ENCODE measurements around the gene STXBP5.

The STXBP5 gene

DNA sequence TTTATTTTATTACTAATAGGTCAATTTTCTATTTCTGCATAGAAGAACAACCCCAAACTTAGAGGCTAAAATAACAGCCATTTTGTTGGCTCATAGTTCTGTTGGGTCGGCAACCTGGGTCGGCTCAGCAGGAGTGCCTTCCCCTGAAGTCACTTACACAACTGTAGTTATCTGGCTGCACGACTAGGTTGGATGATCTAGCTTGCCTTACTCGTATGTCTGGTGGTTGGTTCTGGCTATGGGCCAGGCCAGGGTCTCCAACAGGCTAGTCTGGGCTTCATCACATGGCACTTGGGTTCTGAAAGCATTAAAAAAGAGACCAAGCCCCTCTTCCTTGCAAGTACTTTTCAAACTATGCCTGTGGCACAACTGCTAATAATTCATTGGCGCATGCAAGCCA, 53.5 kb downstream of the STXBP5 start:
- no peak for DNase-seq
- TF ChIP-seq GATA1 (IDR thresholded peaks at IDR 0.05; ENCODE audit: low read depth, low read length) (no peak), POLR2A (IDR thresholded peaks at IDR 0.05; ENCODE audit: low read length) (no peak)

DNA sequence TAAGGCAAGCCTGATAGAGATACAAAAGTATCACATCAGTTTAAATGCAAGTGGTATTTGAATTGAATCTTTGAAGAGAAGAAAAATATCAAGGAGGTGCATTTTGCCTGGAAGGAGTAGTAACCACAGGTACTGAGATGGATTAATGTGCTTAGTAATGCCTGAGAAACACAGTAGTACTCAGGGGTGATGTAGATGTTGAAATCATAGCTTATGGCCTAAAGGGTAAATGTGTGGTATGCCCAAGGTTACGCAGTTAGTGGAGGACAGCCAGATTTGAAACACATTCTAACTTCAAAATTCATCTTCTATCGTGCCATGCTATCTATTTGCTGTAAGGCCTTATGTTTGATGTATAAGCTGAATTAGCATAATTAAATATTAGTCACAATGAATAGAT, 55.9 kb downstream of the STXBP5 start:
- TF ChIP-seq POLR2A (IDR thresholded peaks at IDR 0.05; ENCODE audit: low read length) (no peak), GATA1 (IDR thresholded peaks at IDR 0.05; ENCODE audit: low read depth, low read length) (no peak)
- DNase-seq: no peak

DNA sequence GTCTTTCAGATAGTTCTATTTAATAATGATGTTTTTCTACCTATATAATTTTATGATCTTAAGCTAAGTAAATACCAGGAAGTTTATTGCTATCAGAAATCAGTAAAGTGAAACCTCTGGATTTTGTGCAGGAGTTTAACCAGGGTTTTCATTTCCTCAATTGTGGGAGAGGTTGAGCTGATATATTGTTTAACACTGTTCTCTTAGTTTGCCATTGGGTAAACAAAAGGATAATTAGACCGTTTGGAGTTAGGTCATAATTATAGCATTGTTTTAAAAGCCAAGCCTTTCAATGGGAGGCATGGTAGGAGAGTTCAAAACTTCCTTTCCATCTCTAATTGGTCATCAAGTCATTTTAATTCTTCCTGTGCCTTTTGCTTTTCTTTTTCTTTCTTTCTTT, 58.7 kb downstream of the STXBP5 start:
- TF ChIP-seq POLR2A (IDR thresholded peaks at IDR 0.05; ENCODE audit: low read length): no peak
- TF ChIP-seq GATA1 (IDR thresholded peaks at IDR 0.05; ENCODE audit: low read depth, low read length): no peak
- no peak for DNase-seq

DNA sequence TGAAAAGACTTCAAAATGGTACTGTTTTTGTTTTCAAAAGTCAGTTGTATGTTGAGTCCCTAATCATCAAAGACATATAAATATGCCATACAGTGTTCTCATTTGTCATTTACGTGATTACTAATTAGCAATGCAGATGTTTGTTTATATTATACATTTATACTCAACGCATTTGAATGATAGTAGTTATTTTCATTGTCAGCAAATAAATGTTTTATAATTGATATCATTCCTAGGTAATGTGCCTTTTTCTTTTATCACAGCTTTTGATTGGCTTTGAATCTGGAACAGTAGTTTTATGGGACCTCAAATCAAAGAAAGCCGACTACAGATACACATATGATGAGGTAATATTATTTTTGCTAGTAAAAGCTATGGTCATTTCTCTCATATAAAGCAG, 62.6 kb downstream of the STXBP5 start:
- DNase-seq: no peak
- no peak for TF ChIP-seq GATA1 (IDR thresholded peaks at IDR 0.05; ENCODE audit: low read depth, low read length)

DNA sequence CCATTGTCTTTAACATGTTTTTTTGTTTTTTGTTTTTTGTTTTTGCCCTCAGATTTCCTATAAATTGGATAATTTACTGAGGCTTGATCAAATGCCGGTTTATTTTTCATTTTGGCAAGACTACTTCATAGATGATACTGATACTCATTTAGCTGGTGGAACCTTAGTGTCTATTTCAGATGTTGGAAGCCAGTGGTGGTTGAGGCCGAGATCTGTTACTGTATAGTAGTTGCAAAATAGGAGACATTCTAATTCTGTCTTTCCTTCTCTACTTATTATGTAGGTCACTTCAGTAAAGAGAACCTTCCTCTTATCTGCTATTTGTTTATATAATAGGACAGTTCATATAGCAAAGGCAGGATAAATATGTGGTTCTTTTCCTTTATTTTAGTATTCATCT, 63.4 kb downstream of the STXBP5 start:
- DNase-seq: no peak
- TF ChIP-seq GATA1 (IDR thresholded peaks at IDR 0.05; ENCODE audit: low read depth, low read length): no peak
- TF ChIP-seq POLR2A (IDR thresholded peaks at IDR 0.05; ENCODE audit: low read length): no peak

DNA sequence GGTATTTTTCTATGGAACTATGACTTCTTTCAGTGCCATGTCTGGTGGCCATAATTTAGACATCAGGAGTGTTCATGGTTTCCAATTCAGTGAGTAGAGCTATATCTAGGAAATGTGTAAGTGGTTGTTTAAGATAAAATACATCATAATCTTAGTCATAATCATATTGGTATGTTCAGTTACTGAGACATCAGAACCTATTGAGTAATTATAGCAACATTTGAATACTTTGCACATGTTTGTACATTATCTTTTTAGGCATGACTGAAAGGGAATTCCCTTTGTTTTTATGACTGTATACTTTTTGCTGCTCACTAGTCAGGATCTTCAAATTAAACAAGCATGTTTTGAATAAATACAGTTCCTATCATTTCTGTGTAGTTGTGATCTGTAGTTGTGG, 64.0 kb downstream of the STXBP5 start:
- no peak for DNase-seq
- no peak for TF ChIP-seq POLR2A (IDR thresholded peaks at IDR 0.05; ENCODE audit: low read length)
- TF ChIP-seq GATA1 (IDR thresholded peaks at IDR 0.05; ENCODE audit: low read depth, low read length): no peak

DNA sequence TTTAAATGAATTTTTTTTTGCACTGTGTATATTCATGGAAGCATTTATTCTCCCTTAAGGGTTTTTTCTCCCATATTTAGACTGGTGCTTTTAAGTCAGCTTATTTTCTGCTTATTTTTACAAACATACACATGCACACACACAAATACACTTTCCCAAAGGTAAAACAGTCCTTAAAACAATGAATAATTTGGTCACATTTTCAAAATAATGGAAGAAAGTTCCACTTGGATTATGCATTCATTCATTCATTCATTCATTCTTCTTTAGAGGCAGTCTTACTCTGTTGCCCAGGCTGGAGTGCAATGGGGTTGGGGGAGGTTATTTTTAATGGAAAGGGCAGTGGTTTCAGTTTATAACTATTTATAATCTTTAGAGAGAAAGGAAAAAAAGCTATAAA, 69.8 kb downstream of the STXBP5 start:
- TF ChIP-seq POLR2A (IDR thresholded peaks at IDR 0.05; ENCODE audit: low read length): no peak
- TF ChIP-seq GATA1 (IDR thresholded peaks at IDR 0.05; ENCODE audit: low read depth, low read length): no peak
- DNase-seq: no peak

DNA sequence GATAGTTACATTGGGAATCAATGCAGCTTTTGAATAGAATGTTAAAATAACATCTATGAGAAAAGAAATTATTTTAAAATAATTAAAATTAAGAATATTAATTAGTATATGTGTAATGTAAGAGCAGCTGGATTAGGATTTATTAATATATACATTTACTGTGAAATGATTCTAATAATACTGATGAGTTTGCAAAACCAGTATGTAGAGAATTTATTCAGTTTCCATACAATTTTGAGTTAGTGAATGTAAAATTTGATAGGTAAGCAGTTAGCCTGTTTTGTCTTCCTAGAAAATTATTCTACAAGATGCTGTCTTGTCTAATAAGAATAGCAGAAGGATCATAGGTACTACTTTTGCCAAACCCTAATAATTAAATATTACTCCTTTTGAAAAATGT, 70.6 kb downstream of the STXBP5 start:
- no peak for DNase-seq
- TF ChIP-seq GATA1 (IDR thresholded peaks at IDR 0.05; ENCODE audit: low read depth, low read length) (no peak), POLR2A (IDR thresholded peaks at IDR 0.05; ENCODE audit: low read length) (no peak)

DNA sequence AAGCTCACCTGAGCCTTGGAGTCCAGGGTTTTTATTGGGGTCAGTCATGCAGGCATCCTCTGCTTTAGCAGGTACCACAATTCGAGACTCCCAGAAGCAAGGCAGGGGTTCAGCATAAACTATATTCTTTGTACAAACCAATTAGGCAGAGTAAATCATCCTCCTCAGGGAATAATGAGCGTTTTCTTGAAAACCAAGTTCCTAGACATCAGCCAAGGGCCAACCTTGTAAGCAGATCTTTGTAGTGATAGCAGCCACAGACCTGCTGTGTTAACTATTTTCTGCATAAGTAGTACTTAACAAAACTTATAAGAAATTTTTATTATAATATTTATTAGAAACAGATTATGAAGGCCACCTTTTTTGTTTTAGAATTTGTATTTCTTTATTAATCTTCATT, 74.7 kb downstream of the STXBP5 start:
- no peak for TF ChIP-seq GATA1 (IDR thresholded peaks at IDR 0.05; ENCODE audit: low read depth, low read length)
- TF ChIP-seq POLR2A (IDR thresholded peaks at IDR 0.05; ENCODE audit: low read length): no peak

DNA sequence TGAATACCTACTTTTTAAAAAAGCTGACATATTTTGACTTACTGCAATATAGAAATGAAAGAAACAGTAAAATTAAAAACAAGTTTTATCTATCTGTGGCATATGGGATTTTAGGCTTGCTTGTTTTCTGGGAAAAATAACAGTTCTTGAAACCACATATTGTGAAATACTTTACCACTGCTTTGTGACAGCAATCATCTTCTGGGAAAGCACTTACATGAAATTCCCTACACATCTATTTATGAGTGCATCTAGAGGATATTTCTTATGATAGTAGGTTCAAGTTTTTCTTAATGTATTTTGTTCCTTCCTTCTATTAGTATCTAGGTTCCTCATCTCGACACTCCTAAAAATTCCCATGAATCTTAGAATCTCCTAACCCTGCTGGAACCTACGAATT, 75.2 kb downstream of the STXBP5 start:
- no peak for TF ChIP-seq POLR2A (IDR thresholded peaks at IDR 0.05; ENCODE audit: low read length)
- no peak for TF ChIP-seq GATA1 (IDR thresholded peaks at IDR 0.05; ENCODE audit: low read depth, low read length)
- no peak for DNase-seq

More for the DNA sequence above, 74.7 kb downstream of the STXBP5 start:
- DNase-seq: no peak

DNA sequence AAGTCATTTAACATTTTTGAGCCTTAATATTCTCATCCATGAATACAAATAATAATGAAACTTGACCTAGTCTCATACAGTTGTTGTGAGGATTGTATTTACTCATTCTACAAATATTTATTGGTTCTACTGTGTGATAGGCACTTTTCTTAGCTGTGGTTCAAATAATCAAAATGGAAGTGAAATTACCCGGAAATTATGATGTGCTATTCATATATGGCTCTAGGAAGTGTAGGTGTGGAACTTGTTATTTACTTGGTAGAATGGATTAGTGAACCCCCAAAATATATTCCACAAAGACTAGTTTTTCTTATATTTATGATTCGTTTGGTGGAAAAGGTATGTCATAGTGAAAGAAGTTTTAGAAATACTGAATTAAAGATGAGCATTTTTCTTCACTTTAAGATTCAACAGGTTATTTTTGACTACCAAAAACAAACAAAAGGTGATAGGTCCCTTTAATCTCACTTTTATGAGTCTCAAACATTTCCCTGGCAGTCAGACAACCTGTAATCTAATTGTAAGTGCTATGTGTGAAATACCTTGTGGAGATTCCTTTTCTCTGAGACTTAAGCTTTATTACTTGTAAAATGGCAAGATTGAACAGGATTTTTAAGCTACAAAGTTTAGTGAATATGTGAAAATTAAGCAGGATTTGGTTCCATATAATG, 77.8 kb downstream of the STXBP5 start:
- no peak for DNase-seq
- no peak for TF ChIP-seq POLR2A (IDR thresholded peaks at IDR 0.05; ENCODE audit: low read length)
- no peak for TF ChIP-seq GATA1 (IDR thresholded peaks at IDR 0.05; ENCODE audit: low read depth, low read length)

DNA sequence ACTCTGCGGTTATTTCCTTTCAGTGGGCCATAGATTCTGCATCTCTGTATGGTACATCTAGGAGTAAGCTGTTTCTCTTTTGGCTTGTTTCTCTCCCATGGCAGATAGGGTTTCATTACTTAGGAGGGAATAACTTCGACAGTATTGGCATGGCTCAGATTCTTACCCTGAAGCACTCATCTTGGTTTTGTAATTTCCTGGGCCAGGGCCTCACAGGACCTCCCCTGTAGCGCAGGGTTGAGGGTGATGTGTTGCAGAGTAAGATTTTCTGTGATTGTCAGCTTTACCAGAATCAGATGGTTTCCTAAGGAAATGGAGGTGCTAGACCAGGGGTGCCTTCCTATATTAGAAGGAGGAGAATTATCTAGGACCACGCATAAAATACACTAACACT, 78.3 kb downstream of the STXBP5 start:
- DNase-seq: no peak
- no peak for TF ChIP-seq GATA1 (IDR thresholded peaks at IDR 0.05; ENCODE audit: low read depth, low read length)
- TF ChIP-seq POLR2A (IDR thresholded peaks at IDR 0.05; ENCODE audit: low read length): no peak

DNA sequence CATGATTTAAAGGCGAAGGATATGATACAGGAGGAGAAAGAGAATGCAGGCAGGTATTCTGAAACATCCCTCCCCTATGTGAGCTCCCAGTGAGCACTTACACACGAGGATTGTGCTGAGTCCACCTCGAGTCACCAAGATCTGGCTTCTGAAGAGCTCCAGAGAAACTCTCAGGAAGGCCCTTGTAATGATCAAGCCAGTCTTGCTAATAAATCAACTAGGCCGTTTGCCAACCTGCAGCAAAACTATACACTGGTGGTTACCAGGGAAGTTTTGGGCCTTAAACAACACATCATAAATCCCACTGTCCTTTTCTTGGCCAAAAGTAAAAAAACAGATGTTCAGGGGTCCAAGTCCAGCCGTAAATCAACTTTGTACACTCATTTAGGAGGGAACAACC, 79.2 kb downstream of the STXBP5 start:
- no peak for TF ChIP-seq GATA1 (IDR thresholded peaks at IDR 0.05; ENCODE audit: low read depth, low read length)
- TF ChIP-seq POLR2A (IDR thresholded peaks at IDR 0.05; ENCODE audit: low read length): no peak
- DNase-seq: no peak

DNA sequence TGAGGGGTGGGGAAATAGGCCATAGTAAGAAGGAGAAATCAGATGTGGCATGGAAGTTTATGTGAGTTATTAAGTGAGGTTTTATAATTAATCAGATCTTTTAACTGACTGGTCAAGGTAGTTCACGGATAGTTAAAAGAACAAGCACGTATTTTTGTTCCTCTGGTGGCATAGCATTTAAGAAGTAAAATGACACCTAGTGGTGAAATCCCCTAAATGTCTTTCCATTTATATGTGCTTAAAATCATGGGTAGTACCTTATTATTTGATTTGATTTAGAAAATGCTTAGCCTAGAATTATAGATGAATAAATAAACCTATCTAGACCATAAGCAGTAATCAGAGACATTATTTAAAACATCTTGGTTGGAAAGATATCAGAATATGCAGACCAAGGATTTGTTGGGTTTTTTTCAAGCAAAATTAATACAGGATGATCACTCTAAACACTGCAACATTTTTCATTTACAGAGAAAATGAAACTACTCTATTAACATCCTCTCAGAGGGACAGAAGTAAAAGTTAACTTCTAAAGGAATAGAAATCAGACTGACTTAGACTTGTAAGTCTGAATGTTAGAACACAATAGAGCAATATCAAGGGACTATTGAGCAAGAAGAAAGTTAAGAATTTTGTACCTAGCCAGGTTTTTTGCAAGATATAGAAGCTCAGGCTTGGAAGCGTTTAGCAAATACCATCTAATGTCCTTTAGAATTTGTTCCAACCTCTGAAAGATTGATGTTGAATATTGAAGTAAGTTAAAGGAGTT, 81.1 kb downstream of the STXBP5 start:
- no peak for TF ChIP-seq GATA1 (IDR thresholded peaks at IDR 0.05; ENCODE audit: low read depth, low read length)
- TF ChIP-seq POLR2A (IDR thresholded peaks at IDR 0.05; ENCODE audit: low read length): no peak
- peak; percentile 35 to 60 for DNase-seq

DNA sequence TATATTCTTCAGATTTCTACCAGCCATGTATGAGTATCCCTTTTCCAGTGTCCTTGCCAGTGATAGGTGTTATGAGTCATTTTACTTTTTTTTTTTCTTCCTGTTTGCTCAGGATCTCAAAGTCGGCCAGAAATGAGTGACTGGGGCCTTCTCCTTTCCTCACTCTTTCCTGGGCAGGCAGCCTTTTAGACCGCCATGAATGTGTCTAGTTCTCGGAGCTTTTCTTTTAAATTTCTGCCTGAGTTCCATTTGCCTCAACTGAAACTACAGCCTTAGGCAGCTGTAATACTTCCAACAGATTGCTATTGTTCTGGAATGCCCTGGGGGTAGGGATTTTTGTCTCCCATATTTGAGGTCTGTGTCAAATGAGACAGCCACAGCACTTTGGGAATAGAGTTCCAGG, 83.7 kb downstream of the STXBP5 start:
- TF ChIP-seq POLR2A (IDR thresholded peaks at IDR 0.05; ENCODE audit: low read length): no peak
- TF ChIP-seq GATA1 (IDR thresholded peaks at IDR 0.05; ENCODE audit: low read depth, low read length): no peak
- no peak for DNase-seq
